Measurements from ENCODE around the gene ARAP2.

DNA sequence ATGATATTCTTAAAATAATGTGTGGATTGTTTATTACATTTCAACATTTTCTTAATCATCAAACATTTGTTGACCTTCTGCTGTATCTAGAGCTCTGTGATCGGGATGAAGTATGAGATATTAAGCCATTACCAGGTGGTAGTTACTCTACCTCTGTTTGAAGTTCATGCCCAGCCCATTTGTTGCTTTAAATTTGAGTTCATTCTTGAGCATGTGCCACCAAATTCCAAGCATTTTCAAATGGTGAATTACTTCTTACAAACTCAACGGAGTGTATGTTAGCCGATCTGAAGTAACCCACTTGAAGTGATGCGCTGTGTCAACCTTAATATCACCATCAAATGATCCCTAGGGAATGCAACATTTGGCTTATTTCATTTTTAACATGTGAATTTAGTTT is 29.8 kb upstream of the ARAP2 start:
- TF ChIP-seq, protein P1, sequence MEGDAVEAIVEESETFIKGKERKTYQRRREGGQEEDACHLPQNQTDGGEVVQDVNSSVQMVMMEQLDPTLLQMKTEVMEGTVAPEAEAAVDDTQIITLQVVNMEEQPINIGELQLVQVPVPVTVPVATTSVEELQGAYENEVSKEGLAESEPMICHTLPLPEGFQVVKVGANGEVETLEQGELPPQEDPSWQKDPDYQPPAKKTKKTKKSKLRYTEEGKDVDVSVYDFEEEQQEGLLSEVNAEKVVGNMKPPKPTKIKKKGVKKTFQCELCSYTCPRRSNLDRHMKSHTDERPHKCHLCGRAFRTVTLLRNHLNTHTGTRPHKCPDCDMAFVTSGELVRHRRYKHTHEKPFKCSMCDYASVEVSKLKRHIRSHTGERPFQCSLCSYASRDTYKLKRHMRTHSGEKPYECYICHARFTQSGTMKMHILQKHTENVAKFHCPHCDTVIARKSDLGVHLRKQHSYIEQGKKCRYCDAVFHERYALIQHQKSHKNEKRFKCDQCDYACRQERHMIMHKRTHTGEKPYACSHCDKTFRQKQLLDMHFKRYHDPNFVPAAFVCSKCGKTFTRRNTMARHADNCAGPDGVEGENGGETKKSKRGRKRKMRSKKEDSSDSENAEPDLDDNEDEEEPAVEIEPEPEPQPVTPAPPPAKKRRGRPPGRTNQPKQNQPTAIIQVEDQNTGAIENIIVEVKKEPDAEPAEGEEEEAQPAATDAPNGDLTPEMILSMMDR (conservative IDR thresholded peaks at IDR 0.05; ENCODE audit: low read length), result no peak
- no peak for TF ChIP-seq EZH2phosphoT487 (IDR thresholded peaks at IDR 0.05; ENCODE audit: borderline replicate concordance)

Data from Loucy (cell line).